ENCODE results near the gene FRMD7. TPM values are rescaled to one million over a fixed set of nuclear protein-coding genes. Genes with fewer than 3 reads are reported as not detected.
"Not testable (repeated sequence)": the region's sequence is repeated elsewhere in the genome, so short reads cannot be mapped to it uniquely, and the experiment has no call there.

Gene FRMD7
- total RNA-seq, 3 donors from 2014 or later (not counting 1 experiment from before 2014, with no cell fraction given): not detected

DNA sequence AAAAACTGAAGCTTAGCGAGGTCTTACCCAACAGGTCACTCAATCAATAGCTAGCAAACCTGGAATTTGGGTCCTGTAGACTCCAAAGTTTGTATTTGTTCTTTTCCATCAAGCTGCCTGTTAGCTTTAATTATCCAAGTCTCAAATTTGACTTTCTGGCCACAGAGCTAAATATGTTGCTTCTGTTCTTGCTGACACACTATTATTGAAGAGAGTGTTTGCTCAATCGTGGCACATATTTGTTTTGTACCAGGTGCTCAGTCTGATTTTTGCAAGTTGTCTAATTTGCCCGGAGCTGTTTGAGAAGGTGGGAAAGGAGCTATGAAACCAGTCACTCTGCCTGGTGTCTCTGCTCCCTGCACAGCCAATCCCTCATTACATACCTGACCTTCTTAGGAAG lies 41.7 kb upstream of the FRMD7 start:
- WGBS (ENCODE audit: insufficient coverage): 73% methylated on average over 1 of the region's 3 CpGs
- Mint-ChIP-seq H3K27ac (no peak overlapping the region), H3K4me1 (no peaks in the 10 kb centered on the region), H3K9me3 (no peaks in the 10 kb centered on the region), H3K4me3 (no peak overlapping the region), H3K36me3 (no peaks in the 10 kb centered on the region), H3K27me3 (ENCODE audit: low read depth in 2 of 2) (peaks cover 12 to 42% of the 10 kb centered on the region in 2 donors)
- Histone ChIP-seq H3K36me3 (ENCODE audit: control insufficient read depth, insufficient read depth, low read length) (no peaks in the 10 kb centered on the region), H3K4me3 (ENCODE audit: low read length) (no peak overlapping the region), H3K9me3 (ENCODE audit: control insufficient read depth, insufficient read depth, low read length) (no peaks in the 10 kb centered on the region), H3K4me1 (ENCODE audit: control insufficient read depth, insufficient read depth, low read length) (no peaks in the 10 kb centered on the region), H3K27me3 (ENCODE audit: control insufficient read depth, insufficient read depth, low read length) (no peaks in the 10 kb centered on the region), H3K27ac (ENCODE audit: low read length) (no peak overlapping the region)
- TF ChIP-seq, protein P1, sequence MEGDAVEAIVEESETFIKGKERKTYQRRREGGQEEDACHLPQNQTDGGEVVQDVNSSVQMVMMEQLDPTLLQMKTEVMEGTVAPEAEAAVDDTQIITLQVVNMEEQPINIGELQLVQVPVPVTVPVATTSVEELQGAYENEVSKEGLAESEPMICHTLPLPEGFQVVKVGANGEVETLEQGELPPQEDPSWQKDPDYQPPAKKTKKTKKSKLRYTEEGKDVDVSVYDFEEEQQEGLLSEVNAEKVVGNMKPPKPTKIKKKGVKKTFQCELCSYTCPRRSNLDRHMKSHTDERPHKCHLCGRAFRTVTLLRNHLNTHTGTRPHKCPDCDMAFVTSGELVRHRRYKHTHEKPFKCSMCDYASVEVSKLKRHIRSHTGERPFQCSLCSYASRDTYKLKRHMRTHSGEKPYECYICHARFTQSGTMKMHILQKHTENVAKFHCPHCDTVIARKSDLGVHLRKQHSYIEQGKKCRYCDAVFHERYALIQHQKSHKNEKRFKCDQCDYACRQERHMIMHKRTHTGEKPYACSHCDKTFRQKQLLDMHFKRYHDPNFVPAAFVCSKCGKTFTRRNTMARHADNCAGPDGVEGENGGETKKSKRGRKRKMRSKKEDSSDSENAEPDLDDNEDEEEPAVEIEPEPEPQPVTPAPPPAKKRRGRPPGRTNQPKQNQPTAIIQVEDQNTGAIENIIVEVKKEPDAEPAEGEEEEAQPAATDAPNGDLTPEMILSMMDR (IDR thresholded peaks at IDR 0.05): no peak
- no peak for DNase-seq
- ATAC-seq: no peak
- intact Hi-C loops (cut with micrococcal nuclease): no loop called here

DNA sequence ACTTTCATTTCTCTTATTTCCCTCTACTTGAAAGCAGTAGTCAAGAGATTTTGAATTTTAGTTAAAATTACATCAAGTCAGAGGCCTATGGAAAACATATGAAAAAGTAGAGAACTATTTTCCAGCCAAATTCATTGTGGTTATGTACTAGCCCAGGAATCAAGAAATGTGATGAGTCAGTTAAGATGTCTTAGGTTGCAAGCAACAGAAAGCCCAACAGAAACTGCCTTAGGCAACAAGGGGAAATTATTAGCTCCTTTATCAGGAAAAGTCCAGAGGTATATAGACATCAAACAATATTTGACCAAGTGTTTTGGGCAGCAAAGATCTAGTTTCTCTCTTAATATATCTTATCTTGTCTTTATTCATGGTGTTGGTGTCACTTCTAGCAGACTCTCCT lies 37.8 kb upstream of the FRMD7 start:
- Mint-ChIP-seq H3K36me3 (no peaks in the 10 kb centered on the region), H3K9me3 (no peaks in the 10 kb centered on the region), H3K4me1 (no peaks in the 10 kb centered on the region), H3K27me3 (ENCODE audit: low read depth in 2 of 2) (peaks cover 14 to 52% of the 10 kb centered on the region in 2 donors), H3K27ac (no peak overlapping the region), H3K4me3 (no peak overlapping the region)
- Histone ChIP-seq H3K4me1 (ENCODE audit: control insufficient read depth, insufficient read depth, low read length) (no peaks in the 10 kb centered on the region), H3K27me3 (ENCODE audit: control insufficient read depth, insufficient read depth, low read length) (no peaks in the 10 kb centered on the region), H3K4me3 (ENCODE audit: low read length) (no peak overlapping the region), H3K36me3 (ENCODE audit: control insufficient read depth, insufficient read depth, low read length) (no peaks in the 10 kb centered on the region), H3K9me3 (ENCODE audit: control insufficient read depth, insufficient read depth, low read length) (no peaks in the 10 kb centered on the region), H3K27ac (ENCODE audit: low read length) (no peak overlapping the region)
- DNase-seq (no peak), ATAC-seq (no peak)
- intact Hi-C loops (cut with micrococcal nuclease): no loop called here
- TF ChIP-seq, protein P1 (IDR thresholded peaks at IDR 0.05): no peak

DNA sequence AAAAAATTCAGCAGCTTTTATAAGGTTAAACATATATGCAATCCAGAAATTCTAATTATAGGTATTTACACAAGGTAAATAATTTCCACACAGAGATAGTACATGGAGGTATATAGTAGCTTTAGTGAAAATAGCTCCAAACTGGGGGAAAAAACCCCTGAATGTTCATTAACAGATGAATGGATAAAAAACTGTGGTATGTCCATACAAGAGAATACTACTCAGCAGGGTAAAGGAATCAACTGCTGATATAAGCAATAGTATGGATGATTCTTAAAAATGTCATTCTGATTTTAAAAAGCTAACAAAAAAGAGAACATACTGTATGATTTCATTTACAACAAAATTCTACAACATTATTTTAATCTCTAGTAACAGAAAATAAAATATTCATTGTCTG lies 37.2 kb upstream of the FRMD7 start:
- Mint-ChIP-seq H3K4me3 (no peak overlapping the region), H3K9me3 (no peaks in the 10 kb centered on the region), H3K27ac (no peak overlapping the region), H3K36me3 (no peaks in the 10 kb centered on the region), H3K27me3 (ENCODE audit: low read depth in 2 of 2) (peaks cover 14 to 52% of the 10 kb centered on the region in 2 donors), H3K4me1 (no peaks in the 10 kb centered on the region)
- H3K27me3 ChIP-seq (ENCODE audit: control insufficient read depth, insufficient read depth, low read length): no peaks in the 10 kb centered on the region
- ATAC-seq (no peak), DNase-seq (no peak)
- no peak overlapping the region for H3K27ac ChIP-seq (ENCODE audit: low read length)
- H3K9me3 ChIP-seq (ENCODE audit: control insufficient read depth, insufficient read depth, low read length): no peaks in the 10 kb centered on the region
- no peaks in the 10 kb centered on the region for H3K4me1 ChIP-seq (ENCODE audit: control insufficient read depth, insufficient read depth, low read length)
- TF ChIP-seq, protein P1 (IDR thresholded peaks at IDR 0.05): no peak
- H3K4me3 ChIP-seq (ENCODE audit: low read length): no peak overlapping the region
- no peaks in the 10 kb centered on the region for H3K36me3 ChIP-seq (ENCODE audit: control insufficient read depth, insufficient read depth, low read length)
- intact Hi-C loops (cut with micrococcal nuclease): no loop called here

DNA sequence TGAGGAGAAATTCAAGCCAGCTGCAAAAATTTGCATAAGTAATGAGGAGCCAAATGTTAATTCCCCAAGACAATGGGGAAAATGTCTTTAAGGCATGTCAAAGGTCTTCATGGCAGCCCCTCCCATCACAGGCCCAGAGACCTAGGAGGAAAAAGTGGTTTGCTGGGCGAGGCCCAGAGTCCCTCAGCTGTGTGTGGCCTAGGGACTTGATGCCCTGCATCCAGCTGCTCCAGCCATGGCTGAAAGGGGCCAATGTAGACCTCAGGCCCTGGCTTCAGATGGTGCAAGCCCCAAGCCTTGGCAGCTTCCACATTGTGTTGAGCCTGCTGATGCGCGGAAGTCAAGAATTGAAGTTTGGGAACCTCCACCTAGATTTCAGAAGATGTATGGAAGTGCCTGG lies 35.3 kb upstream of the FRMD7 start:
- 83% methylated on average over 3 of the region's 3 CpGs for WGBS (ENCODE audit: insufficient coverage)
- DNase-seq; H3K27ac ChIP-seq (ENCODE audit: low read length); H3K27ac Mint-ChIP-seq; H3K36me3 Mint-ChIP-seq; ATAC-seq; H3K4me3 ChIP-seq (ENCODE audit: low read length); H3K4me1 ChIP-seq (ENCODE audit: control insufficient read depth, insufficient read depth, low read length); intact Hi-C loops (cut with micrococcal nuclease); H3K36me3 ChIP-seq (ENCODE audit: control insufficient read depth, insufficient read depth, low read length); H3K9me3 Mint-ChIP-seq; H3K4me3 Mint-ChIP-seq; H3K27me3 ChIP-seq (ENCODE audit: control insufficient read depth, insufficient read depth, low read length); H3K4me1 Mint-ChIP-seq; H3K9me3 ChIP-seq (ENCODE audit: control insufficient read depth, insufficient read depth, low read length): not testable (repeated sequence)
- peaks cover 7 to 41% of the 10 kb centered on the region in 2 donors for H3K27me3 Mint-ChIP-seq (ENCODE audit: low read depth in 2 of 2)
